HepG2 (cell line): ENCODE measurements around the gene KDM5B. TPM values are rescaled to one million over a fixed set of nuclear protein-coding genes. Genes with fewer than 3 reads are reported as not detected.

Source experiments
- CEBPB ChIP-seq: IDR thresholded peaks from 2 replicates; pipeline ENCODE4 v1.6.1; 2011; ENCODE audit warnings: low read depth, low read length, improper control_type of control experiment, borderline replicate concordance
- ELF3 ChIP-seq: IDR thresholded peaks from 2 replicates; pipeline ENCODE4 v1.6.1; 2016; ENCODE audit warnings: missing genetic modification reagents, missing compliant biosample characterization
- ELF4 ChIP-seq: sonication (generic); formaldehyde crosslinking; IDR thresholded peaks from 2 replicates; pipeline ENCODE4 v1.5.0; 2020; ENCODE audit warnings: missing genetic modification reagents, mild to moderate bottlenecking, moderate library complexity, borderline replicate concordance
- FOSL2 ChIP-seq: sonication (generic); formaldehyde crosslinking; IDR thresholded peaks from 2 replicates; pipeline ENCODE4 v1.4.0; 2020; ENCODE audit warnings: missing genetic modification reagents
- GATAD1 ChIP-seq: IDR thresholded peaks from 2 replicates; pipeline ENCODE4 v1.6.1; 2016; ENCODE audit warnings: missing genetic modification reagents, missing compliant biosample characterization
- GPBP1L1 ChIP-seq: sonication (generic); formaldehyde crosslinking; IDR thresholded peaks from 2 replicates; pipeline ENCODE4 v1.5.0; 2020; ENCODE audit warnings: mild to moderate bottlenecking, missing genetic modification reagents
- HNRNPH1 ChIP-seq: fragments of 200-400 bp; formaldehyde crosslinking; optimal IDR thresholded peaks from 2 replicates; pipeline ENCODE3; 2017; ENCODE audit warnings: mild to moderate bottlenecking, low read depth, low read length
- HOXA5 ChIP-seq: sonication (generic); formaldehyde crosslinking; IDR thresholded peaks from 2 replicates; pipeline ENCODE4 v1.4.0; 2020; ENCODE audit warnings: missing genetic modification reagents
- KLF13 ChIP-seq: sonication (generic); formaldehyde crosslinking; IDR thresholded peaks from 2 replicates; pipeline ENCODE4 v1.4.0; 2020; ENCODE audit warnings: mild to moderate bottlenecking, missing genetic modification reagents
- NCOA5 ChIP-seq: sonication (generic); formaldehyde crosslinking; IDR thresholded peaks from 2 replicates; pipeline ENCODE4 v1.4.0; 2020; ENCODE audit warnings: missing genetic modification reagents
- NFKBIZ ChIP-seq: IDR thresholded peaks from 2 replicates; pipeline ENCODE4 v1.6.1; 2018; ENCODE audit warnings: missing genetic modification reagents, missing compliant biosample characterization
- SATB2 ChIP-seq: sonication (generic); formaldehyde crosslinking; IDR thresholded peaks from 2 replicates; pipeline ENCODE4 v1.5.0; 2020; ENCODE audit warnings: missing genetic modification reagents
- STAT5B ChIP-seq: sonication (generic); formaldehyde crosslinking; IDR thresholded peaks from 2 replicates; pipeline ENCODE4 v1.4.0; 2020; ENCODE audit warnings: missing genetic modification reagents
- YEATS2 ChIP-seq: sonication (generic); formaldehyde crosslinking; IDR thresholded peaks from 2 replicates; pipeline ENCODE4 v1.4.0; 2020; ENCODE audit warnings: missing genetic modification reagents, borderline replicate concordance
- ZFY ChIP-seq: sonication (generic); formaldehyde crosslinking; IDR thresholded peaks from 2 replicates; pipeline ENCODE4 v1.4.0; 2020; ENCODE audit warnings: missing genetic modification reagents
- ZMAT5 ChIP-seq: sonication (generic); formaldehyde crosslinking; IDR thresholded peaks from 2 replicates; pipeline ENCODE4 v1.5.0; 2020; ENCODE audit warnings: mild to moderate bottlenecking, low read depth, missing genetic modification reagents, borderline replicate concordance
- ZNF451 ChIP-seq: sonication (generic); formaldehyde crosslinking; IDR thresholded peaks from 2 replicates; pipeline ENCODE4 v1.5.0; 2020; ENCODE audit warnings: mild to moderate bottlenecking, missing genetic modification reagents
- ZNF720 ChIP-seq: sonication (generic); formaldehyde crosslinking; IDR thresholded peaks from 2 replicates; pipeline ENCODE4 v1.4.0; 2020; ENCODE audit warnings: missing genetic modification reagents
- polyA plus RNA-seq, 8 experiments: library from polyadenylated mRNA; depleted of rRNA in 3 of 8; stranded (reverse) in 7 of 8; unstranded in 1 of 8; fragments of >200 nt; fragmentation: Illumina TruSeq in 4 of 8; extraction: Trizol in 4 of 8; gene quantifications; 2 replicates each; pipeline versions ENCODE4 v1.2.1 to v1.2.3, GENCODE V29; 2011 to 2016; ENCODE audit warnings: low read depth in 4 of 8, missing spikeins in 1 of 8, mixed read lengths in 1 of 8; ENCODE audit not compliant: insufficient read depth in 1 of 8
- total RNA-seq, 5 experiments: library from RNA; depleted of rRNA; stranded (reverse); fragments of >200 nt; fragmentation: Illumina TruSeq; extraction: Trizol; gene quantifications; 2 replicates each; pipeline ENCODE4 v1.2.3, GENCODE V29; 2016; ENCODE audit warnings: low read depth in 1 of 5
- TF ChIP-seq, protein P1 (sequence below): sonication (generic); formaldehyde crosslinking; IDR thresholded peaks from 2 replicates; pipeline ENCODE4 v1.9.0; 2021; ENCODE audit warnings: missing genetic modification reagents, mild to moderate bottlenecking, borderline replicate concordance
- TF ChIP-seq, protein P2 (sequence below): sonication (generic); formaldehyde crosslinking; IDR thresholded peaks from 2 replicates; pipeline ENCODE4 v1.5.0; 2020; ENCODE audit warnings: missing genetic modification reagents
- TF ChIP-seq, protein P3 (sequence below): sonication (generic); formaldehyde crosslinking; IDR thresholded peaks from 2 replicates; pipeline ENCODE4 v1.4.0; 2020; ENCODE audit warnings: missing genetic modification reagents
- TF ChIP-seq, protein P4 (sequence below): sonication (generic); formaldehyde crosslinking; IDR thresholded peaks from 2 replicates; pipeline ENCODE4 v1.5.0; 2020; ENCODE audit warnings: missing genetic modification reagents, mild to moderate bottlenecking, borderline replicate concordance

Gene KDM5B
- total and polyA plus RNA-seq, 2 of the 13 experiments (the other 11 are each of a cell fraction or from before 2014, with no cell fraction given) = 34.2 to 35.4 TPM

GRCh38 chr1:202692959-202693555, 115.2 kb downstream of the KDM5B start (continued):
- TF ChIP-seq, protein P1, sequence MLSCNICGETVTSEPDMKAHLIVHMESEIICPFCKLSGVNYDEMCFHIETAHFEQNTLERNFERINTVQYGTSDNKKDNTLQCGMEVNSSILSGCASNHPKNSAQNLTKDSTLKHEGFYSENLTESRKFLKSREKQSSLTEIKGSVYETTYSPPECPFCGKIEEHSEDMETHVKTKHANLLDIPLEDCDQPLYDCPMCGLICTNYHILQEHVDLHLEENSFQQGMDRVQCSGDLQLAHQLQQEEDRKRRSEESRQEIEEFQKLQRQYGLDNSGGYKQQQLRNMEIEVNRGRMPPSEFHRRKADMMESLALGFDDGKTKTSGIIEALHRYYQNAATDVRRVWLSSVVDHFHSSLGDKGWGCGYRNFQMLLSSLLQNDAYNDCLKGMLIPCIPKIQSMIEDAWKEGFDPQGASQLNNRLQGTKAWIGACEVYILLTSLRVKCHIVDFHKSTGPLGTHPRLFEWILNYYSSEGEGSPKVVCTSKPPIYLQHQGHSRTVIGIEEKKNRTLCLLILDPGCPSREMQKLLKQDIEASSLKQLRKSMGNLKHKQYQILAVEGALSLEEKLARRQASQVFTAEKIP (CRISPR knock-in tag) = no peak
- TF ChIP-seq NFKBIZ = no peak
- no peak for TF ChIP-seq ZFY (CRISPR knock-in tag)
- no peak for TF ChIP-seq CEBPB
- TF ChIP-seq ZNF720 = no peak
- TF ChIP-seq NCOA5 (CRISPR knock-in tag) = no peak
- TF ChIP-seq SATB2 (CRISPR knock-in tag) = 0 out of 2 replicates have a peak, but pooled peaks have one; percentile 67
- no peak for TF ChIP-seq ZMAT5
- TF ChIP-seq, protein P2, sequence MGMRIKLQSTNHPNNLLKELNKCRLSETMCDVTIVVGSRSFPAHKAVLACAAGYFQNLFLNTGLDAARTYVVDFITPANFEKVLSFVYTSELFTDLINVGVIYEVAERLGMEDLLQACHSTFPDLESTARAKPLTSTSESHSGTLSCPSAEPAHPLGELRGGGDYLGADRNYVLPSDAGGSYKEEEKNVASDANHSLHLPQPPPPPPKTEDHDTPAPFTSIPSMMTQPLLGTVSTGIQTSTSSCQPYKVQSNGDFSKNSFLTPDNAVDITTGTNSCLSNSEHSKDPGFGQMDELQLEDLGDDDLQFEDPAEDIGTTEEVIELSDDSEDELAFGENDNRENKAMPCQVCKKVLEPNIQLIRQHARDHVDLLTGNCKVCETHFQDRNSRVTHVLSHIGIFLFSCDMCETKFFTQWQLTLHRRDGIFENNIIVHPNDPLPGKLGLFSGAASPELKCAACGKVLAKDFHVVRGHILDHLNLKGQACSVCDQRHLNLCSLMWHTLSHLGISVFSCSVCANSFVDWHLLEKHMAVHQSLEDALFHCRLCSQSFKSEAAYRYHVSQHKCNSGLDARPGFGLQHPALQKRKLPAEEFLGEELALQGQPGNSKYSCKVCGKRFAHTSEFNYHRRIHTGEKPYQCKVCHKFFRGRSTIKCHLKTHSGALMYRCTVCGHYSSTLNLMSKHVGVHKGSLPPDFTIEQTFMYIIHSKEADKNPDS = no peak
- peak; percentile 58 for TF ChIP-seq FOSL2 (CRISPR knock-in tag)
- TF ChIP-seq KLF13 = no peak
- TF ChIP-seq ELF4 = no peak
- TF ChIP-seq HOXA5 (CRISPR knock-in tag) = peak; percentile 96
- TF ChIP-seq, protein P3, sequence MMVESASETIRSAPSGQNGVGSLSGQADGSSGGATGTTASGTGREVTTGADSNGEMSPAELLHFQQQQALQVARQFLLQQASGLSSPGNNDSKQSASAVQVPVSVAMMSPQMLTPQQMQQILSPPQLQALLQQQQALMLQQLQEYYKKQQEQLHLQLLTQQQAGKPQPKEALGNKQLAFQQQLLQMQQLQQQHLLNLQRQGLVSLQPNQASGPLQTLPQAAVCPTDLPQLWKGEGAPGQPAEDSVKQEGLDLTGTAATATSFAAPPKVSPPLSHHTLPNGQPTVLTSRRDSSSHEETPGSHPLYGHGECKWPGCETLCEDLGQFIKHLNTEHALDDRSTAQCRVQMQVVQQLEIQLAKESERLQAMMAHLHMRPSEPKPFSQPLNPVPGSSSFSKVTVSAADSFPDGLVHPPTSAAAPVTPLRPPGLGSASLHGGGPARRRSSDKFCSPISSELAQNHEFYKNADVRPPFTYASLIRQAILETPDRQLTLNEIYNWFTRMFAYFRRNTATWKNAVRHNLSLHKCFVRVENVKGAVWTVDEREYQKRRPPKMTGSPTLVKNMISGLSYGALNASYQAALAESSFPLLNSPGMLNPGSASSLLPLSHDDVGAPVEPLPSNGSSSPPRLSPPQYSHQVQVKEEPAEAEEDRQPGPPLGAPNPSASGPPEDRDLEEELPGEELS (CRISPR knock-in tag) = 0 out of 2 replicates have a peak, but pooled peaks have one; percentile 15
- TF ChIP-seq STAT5B (CRISPR knock-in tag) = peak; percentile 49; the same call in 1 of the 2 replicates
- TF ChIP-seq ELF3 (CRISPR knock-in tag) = peak; percentile 80
- peak; percentile 64 for TF ChIP-seq GATAD1 (CRISPR knock-in tag)
- TF ChIP-seq GPBP1L1 (CRISPR knock-in tag) = no peak
- no peak for TF ChIP-seq HNRNPH1
- TF ChIP-seq, protein P4, sequence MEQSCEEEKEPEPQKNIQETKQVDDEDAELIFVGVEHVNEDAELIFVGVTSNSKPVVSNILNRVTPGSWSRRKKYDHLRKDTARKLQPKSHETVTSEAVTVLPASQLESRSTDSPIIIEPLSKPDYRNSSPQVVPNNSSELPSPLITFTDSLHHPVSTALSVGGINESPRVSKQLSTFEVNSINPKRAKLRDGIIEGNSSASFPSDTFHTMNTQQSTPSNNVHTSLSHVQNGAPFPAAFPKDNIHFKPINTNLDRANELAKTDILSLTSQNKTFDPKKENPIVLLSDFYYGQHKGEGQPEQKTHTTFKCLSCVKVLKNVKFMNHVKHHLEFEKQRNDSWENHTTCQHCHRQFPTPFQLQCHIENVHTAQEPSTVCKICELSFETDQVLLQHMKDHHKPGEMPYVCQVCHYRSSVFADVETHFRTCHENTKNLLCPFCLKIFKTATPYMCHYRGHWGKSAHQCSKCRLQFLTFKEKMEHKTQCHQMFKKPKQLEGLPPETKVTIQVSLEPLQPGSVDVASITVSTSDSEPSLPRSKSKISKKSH (CRISPR knock-in tag) = no peak
- TF ChIP-seq ZNF451 (CRISPR knock-in tag) = no peak
- TF ChIP-seq YEATS2 (CRISPR knock-in tag) = peak; percentile 71; the same call in 1 of the 2 replicates
